ENCODE measurements around the gene LAMA2. TPM values are rescaled to one million over a fixed set of nuclear protein-coding genes. Genes with fewer than 3 reads are reported as not detected.

LAMA2 gene
- total and polyA plus RNA-seq, 7 donors = 0.46 to 131 (median 59.6) TPM

- Histone ChIP-seq H3K4me3 (no peak overlapping the region), H3K4me1 (no peaks in the 10 kb centered on the region), H3K9me3 (no peaks in the 10 kb centered on the region), H3K27ac (no peak overlapping the region), H3K27me3 (no peaks in the 10 kb centered on the region), H3K36me3 (no peaks in the 10 kb centered on the region)
- 73 to 88% methylated on average over 3 of the region's 3 CpGs for WGBS, 2 donors
- intact Hi-C loops (cut with DNase I) = no loop called here
- no peak for TF ChIP-seq EP300 (IDR thresholded peaks at IDR 0.05)
- no peak for TF ChIP-seq POLR2A (IDR thresholded peaks at IDR 0.05)
- no peak for TF ChIP-seq CTCF (IDR thresholded peaks at IDR 0.05)
- no peak for TF ChIP-seq POLR2AphosphoS5 (IDR thresholded peaks at IDR 0.05)
- DNase-seq = no peak
Observed at GRCh38 chr6:129444683-129445082, 561.7 kb downstream of the LAMA2 start.

GRCh38 chr6:129446272-129447197 lies 563.6 kb downstream of the LAMA2 start:
- intact Hi-C loops (cut with DNase I) = no loop called here
- H3K36me3 ChIP-seq = no peaks in the 10 kb centered on the region
- H3K9me3 ChIP-seq = no peaks in the 10 kb centered on the region
- H3K4me1 ChIP-seq = no peaks in the 10 kb centered on the region
- WGBS, 2 donors = 66 to 68% methylated on average over 6 of the region's 7 CpGs
- no peak overlapping the region for H3K27ac ChIP-seq
- TF ChIP-seq EP300 (IDR thresholded peaks at IDR 0.05) (no peak), POLR2AphosphoS5 (IDR thresholded peaks at IDR 0.05) (no peak), POLR2A (IDR thresholded peaks at IDR 0.05) (no peak), CTCF (IDR thresholded peaks at IDR 0.05) (no peak)
- DNase-seq = no peak
- H3K27me3 ChIP-seq = no peaks in the 10 kb centered on the region
- H3K4me3 ChIP-seq = no peak overlapping the region

- 77 to 87% methylated on average over 3 of the region's 3 CpGs for WGBS, 2 donors
- no peak overlapping the region for H3K27ac ChIP-seq
- no peaks in the 10 kb centered on the region for H3K36me3 ChIP-seq
- no peaks in the 10 kb centered on the region for H3K27me3 ChIP-seq
- intact Hi-C loops (cut with DNase I) = no loop called here
- no peak overlapping the region for H3K4me3 ChIP-seq
- no peak for DNase-seq
- H3K9me3 ChIP-seq = no peaks in the 10 kb centered on the region
- TF ChIP-seq POLR2A (IDR thresholded peaks at IDR 0.05) = no peak
- no peak for TF ChIP-seq POLR2AphosphoS5 (IDR thresholded peaks at IDR 0.05)
- TF ChIP-seq EP300 (IDR thresholded peaks at IDR 0.05) = no peak
- TF ChIP-seq CTCF (IDR thresholded peaks at IDR 0.05) = no peak
- no peaks in the 10 kb centered on the region for H3K4me1 ChIP-seq
Observed at GRCh38 chr6:129447198-129447565, 564.2 kb downstream of the LAMA2 start.

GRCh38 chr6:129448965-129449364 lies 566.0 kb downstream of the LAMA2 start:
- H3K4me3 ChIP-seq = no peak overlapping the region
- H3K36me3 ChIP-seq = no peaks in the 10 kb centered on the region
- H3K27ac ChIP-seq = no peak overlapping the region
- no peaks in the 10 kb centered on the region for H3K4me1 ChIP-seq
- DNase-seq = no peak
- H3K27me3 ChIP-seq = no peaks in the 10 kb centered on the region
- intact Hi-C loops (cut with DNase I) = no loop called here
- TF ChIP-seq POLR2AphosphoS5 (IDR thresholded peaks at IDR 0.05) (no peak), POLR2A (IDR thresholded peaks at IDR 0.05) (no peak), CTCF (IDR thresholded peaks at IDR 0.05) (no peak), EP300 (IDR thresholded peaks at IDR 0.05) (no peak)
- H3K9me3 ChIP-seq = no peaks in the 10 kb centered on the region

Measured in sigmoid colon (tissue), 7 donors.